OCI-LY1 (cell line): ENCODE results near the gene JOSD1.

ENCODE experiments used
- EZH2 ChIP-seq: fragments of 200-600 bp; sonication (generic), shearing (Covaris generic); IDR thresholded peaks from 2 replicates; pipeline ENCODE4 v1.8.0; 2017; ENCODE audit warnings: borderline replicate concordance, mixed run types, mild to moderate bottlenecking, antibody characterized with exemption, low read length, moderate library complexity, mixed read lengths
- TF ChIP-seq, protein P1 (sequence below): fragments of 200-600 bp; sonication (generic), shearing (Covaris generic); IDR thresholded peaks from 2 replicates; pipeline ENCODE4 v1.5.1; 2017; ENCODE audit warnings: mild to moderate bottlenecking, antibody characterized with exemption, low read length, moderate library complexity, mixed read lengths

DNA sequence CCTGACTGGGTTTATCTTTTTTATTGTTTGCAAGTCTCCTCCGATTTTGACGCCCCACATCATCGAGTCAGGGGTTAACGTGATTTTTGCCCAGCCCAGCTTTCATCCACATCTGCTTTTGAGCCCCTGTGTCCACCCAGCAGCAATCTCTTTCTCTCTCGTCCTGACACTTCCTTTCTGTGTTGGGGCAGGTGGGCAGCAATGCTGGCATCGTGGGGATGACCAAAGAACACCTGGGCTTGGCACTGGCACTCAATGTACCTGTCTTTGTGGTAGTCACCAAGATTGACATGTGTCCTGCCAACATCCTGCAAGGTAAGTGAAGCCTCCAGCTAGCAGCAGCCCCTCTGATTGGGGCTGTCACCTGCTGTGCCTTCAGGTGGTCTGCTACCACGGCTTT is 20.8 kb upstream of the JOSD1 start:
- TF ChIP-seq, protein P1, sequence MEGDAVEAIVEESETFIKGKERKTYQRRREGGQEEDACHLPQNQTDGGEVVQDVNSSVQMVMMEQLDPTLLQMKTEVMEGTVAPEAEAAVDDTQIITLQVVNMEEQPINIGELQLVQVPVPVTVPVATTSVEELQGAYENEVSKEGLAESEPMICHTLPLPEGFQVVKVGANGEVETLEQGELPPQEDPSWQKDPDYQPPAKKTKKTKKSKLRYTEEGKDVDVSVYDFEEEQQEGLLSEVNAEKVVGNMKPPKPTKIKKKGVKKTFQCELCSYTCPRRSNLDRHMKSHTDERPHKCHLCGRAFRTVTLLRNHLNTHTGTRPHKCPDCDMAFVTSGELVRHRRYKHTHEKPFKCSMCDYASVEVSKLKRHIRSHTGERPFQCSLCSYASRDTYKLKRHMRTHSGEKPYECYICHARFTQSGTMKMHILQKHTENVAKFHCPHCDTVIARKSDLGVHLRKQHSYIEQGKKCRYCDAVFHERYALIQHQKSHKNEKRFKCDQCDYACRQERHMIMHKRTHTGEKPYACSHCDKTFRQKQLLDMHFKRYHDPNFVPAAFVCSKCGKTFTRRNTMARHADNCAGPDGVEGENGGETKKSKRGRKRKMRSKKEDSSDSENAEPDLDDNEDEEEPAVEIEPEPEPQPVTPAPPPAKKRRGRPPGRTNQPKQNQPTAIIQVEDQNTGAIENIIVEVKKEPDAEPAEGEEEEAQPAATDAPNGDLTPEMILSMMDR: no peak
- TF ChIP-seq EZH2: no peak
